DND-41 (cell line): ENCODE measurements around the gene PACRG.

ENCODE experiments used
- ATAC-seq: fragments of 200-7000 bp; cut with Tn5 transposase; 3 replicates; pipeline ENCODE4 v1.9.1; 2021; ENCODE audit warnings: low read depth; ENCODE audit not compliant: insufficient read depth
- DNase-seq: peaks from one replicate; pipeline ENCODE4 v3.0.0-alpha.2; 2020
- H2AFZ ChIP-seq: 2 replicates; pipeline ENCODE4 v1.6.0; 2012; ENCODE audit warnings: low read depth, low read length
- H3K27ac ChIP-seq: 2 replicates; pipeline ENCODE4 v1.5.1; 2012; ENCODE audit warnings: low read length, inconsistent platforms
- H3K27me3 ChIP-seq: fragments of 200-600 bp; sonication (generic); 2 replicates; pipeline ENCODE4 v1.6.0; 2012; ENCODE audit warnings: low read length, mild to moderate bottlenecking, inconsistent platforms; ENCODE audit not compliant: insufficient read depth, poor library complexity
- H3K36me3 ChIP-seq: 2 replicates; pipeline ENCODE4 v1.5.1; 2012; ENCODE audit warnings: low read length, inconsistent platforms; ENCODE audit not compliant: insufficient read depth
- H3K4me1 ChIP-seq: 2 replicates; pipeline ENCODE4 v1.5.1; 2012; ENCODE audit warnings: mild to moderate bottlenecking, low read length; ENCODE audit not compliant: insufficient read depth
- H3K4me2 ChIP-seq: 2 replicates; pipeline ENCODE4 v1.6.0; 2012; ENCODE audit warnings: mild to moderate bottlenecking, moderate library complexity, low read length, inconsistent platforms; ENCODE audit not compliant: insufficient read depth
- H3K4me3 ChIP-seq, 2 experiments: fragments of 200-600 bp in 1 of 2; shearing (Covaris generic) in 1 of 2; 2 replicates each; pipeline ENCODE4 v1.5.1; 2012 to 2016; ENCODE audit warnings: inconsistent platforms in 2 of 2, low read length in 2 of 2, mild to moderate bottlenecking in 2 of 2, low read depth in 1 of 2, moderate library complexity in 1 of 2
- H3K79me2 ChIP-seq: 2 replicates; pipeline ENCODE4 v1.6.0; 2012; ENCODE audit warnings: low read length, inconsistent platforms; ENCODE audit not compliant: insufficient read depth
- H3K9ac ChIP-seq: 2 replicates; pipeline ENCODE4 v1.6.0; 2012; ENCODE audit warnings: low read depth, mild to moderate bottlenecking, inconsistent platforms, low read length, moderate library complexity
- H3K9me3 ChIP-seq: 2 replicates; pipeline ENCODE4 v1.5.1; 2012; ENCODE audit warnings: low read length, moderate library complexity, mild to moderate bottlenecking, inconsistent platforms; ENCODE audit not compliant: insufficient read depth, severe bottlenecking
- H4K20me1 ChIP-seq: 2 replicates; pipeline ENCODE4 v1.6.0; 2012; ENCODE audit warnings: low read length; ENCODE audit not compliant: insufficient read depth
- CTCF ChIP-seq: IDR thresholded peaks from 2 replicates; pipeline ENCODE4 v1.5.1; 2012; ENCODE audit warnings: borderline replicate concordance, low read length, moderate library complexity, mild to moderate bottlenecking; ENCODE audit not compliant: poor library complexity, severe bottlenecking; ENCODE audit errors: extremely low read depth
- EZH2 ChIP-seq: IDR thresholded peaks from 3 replicates; pipeline ENCODE4 v1.6.1; 2012; ENCODE audit warnings: borderline replicate concordance, low read depth, mild to moderate bottlenecking, moderate library complexity, low read length, inconsistent platforms; ENCODE audit not compliant: severe bottlenecking

The PACRG gene

GRCh38 chr6:163250116-163250515, 522.3 kb downstream of the PACRG start:
- no peaks in the 10 kb centered on the region for H3K4me1 ChIP-seq
- H3K4me3 ChIP-seq: no peak overlapping the region
- no peak overlapping the region for H3K27ac ChIP-seq
- H3K79me2 ChIP-seq: no peaks in the 10 kb centered on the region
- no peak overlapping the region for H2AFZ ChIP-seq
- H3K9ac ChIP-seq: no peak overlapping the region
- no peak for DNase-seq
- H3K9me3 ChIP-seq: no peaks in the 10 kb centered on the region
- TF ChIP-seq CTCF (no peak), EZH2 (no peak)
- H3K27me3 ChIP-seq: no peaks in the 10 kb centered on the region
- H3K4me2 ChIP-seq: no peak overlapping the region
- no peaks in the 10 kb centered on the region for H3K36me3 ChIP-seq
- ATAC-seq: no peak
- no peaks in the 10 kb centered on the region for H4K20me1 ChIP-seq

- no peak overlapping the region for H3K4me3 ChIP-seq
- no peak overlapping the region for H2AFZ ChIP-seq
Observed at GRCh38 chr6:163252061-163252591, 524.4 kb downstream of the PACRG start.

GRCh38 chr6:163253556-163254213, 525.9 kb downstream of the PACRG start:
- Histone ChIP-seq H3K9me3 (no peaks in the 10 kb centered on the region), H3K27ac (no peak overlapping the region), H3K9ac (no peak overlapping the region), H4K20me1 (no peaks in the 10 kb centered on the region), H3K4me3 (no peak overlapping the region), H3K4me2 (no peak overlapping the region), H2AFZ (no peak overlapping the region), H3K4me1 (no peaks in the 10 kb centered on the region), H3K27me3 (no peaks in the 10 kb centered on the region), H3K36me3 (no peaks in the 10 kb centered on the region), H3K79me2 (no peaks in the 10 kb centered on the region)
- ATAC-seq (no peak), DNase-seq (no peak)
- TF ChIP-seq EZH2 (no peak), CTCF (no peak)

More at GRCh38 chr6:163252061-163252591, 524.4 kb downstream of the PACRG start:
- no peak for ATAC-seq
- no peak for TF ChIP-seq CTCF
- Histone ChIP-seq H3K9ac (no peak overlapping the region), H3K79me2 (no peaks in the 10 kb centered on the region), H3K27me3 (no peaks in the 10 kb centered on the region), H3K9me3 (no peaks in the 10 kb centered on the region), H3K36me3 (no peaks in the 10 kb centered on the region), H3K4me1 (no peaks in the 10 kb centered on the region), H3K4me2 (no peak overlapping the region), H3K27ac (no peak overlapping the region), H4K20me1 (no peaks in the 10 kb centered on the region)
- DNase-seq: no peak
